Measurements from ENCODE around the gene RBM38. TPM values are rescaled to one million over a fixed set of nuclear protein-coding genes. Genes with fewer than 3 reads are reported as not detected.

RBM38 gene
- total and polyA plus RNA-seq, 9 of the 15 experiments (the other 6 are each of a cell fraction or from before 2014, with no cell fraction given), result 0.28 to 82.4 (median 33.2) TPM

- TF ChIP-seq ETS1 (conservative IDR thresholded peaks at IDR 0.05; ENCODE audit: control insufficient read depth, low read depth, low read length) (no peak), TRIM24 (IDR thresholded peaks at IDR 0.05) (0 out of 4 replicates have a peak, but pooled peaks of 1 of the 2 experiments have one; percentile 17), TFAP4 (CRISPR knock-in tag; IDR thresholded peaks at IDR 0.05; ENCODE audit: borderline replicate concordance) (peak; percentile 66; the same call in 1 of the 2 replicates), NR0B1 (IDR thresholded peaks at IDR 0.05; ENCODE audit: partially characterized antibody) (no peak), SRSF3 (IDR thresholded peaks at IDR 0.05; ENCODE audit: insufficient read depth, low read length) (no peak), BCL6 (CRISPR knock-in tag; IDR thresholded peaks at IDR 0.05) (no peak), ZNF592 (IDR thresholded peaks at IDR 0.05) (peak; percentile 97), NR2C2 (CRISPR knock-in tag; IDR thresholded peaks at IDR 0.05) (no peak), NR2C2 (tag; IDR thresholded peaks at IDR 0.05) (peak; percentile 52; the same call in 1 of the 2 replicates), ARID3B (CRISPR knock-in tag; IDR thresholded peaks at IDR 0.05; ENCODE audit: borderline replicate concordance) (no peak), ATF4 (CRISPR knock-in tag; IDR thresholded peaks at IDR 0.05) (peak; percentile 59), L3MBTL2 (IDR thresholded peaks at IDR 0.05) (peak; percentile 98), ZNF76 (CRISPR knock-in tag; IDR thresholded peaks at IDR 0.05; ENCODE audit: borderline replicate concordance) (peak; percentile 35; the same call in 1 of the 2 replicates), ZNF316 (IDR thresholded peaks at IDR 0.05) (peak; percentile 66), ZNF830 (CRISPR knock-in tag; IDR thresholded peaks at IDR 0.05) (no peak), NFE2 (IDR thresholded peaks at IDR 0.05; ENCODE audit: low read depth) (no peak), ERF (CRISPR knock-in tag; IDR thresholded peaks at IDR 0.05) (peak; percentile 77)
Measured at GRCh38 chr20:57432862-57433491, 41.8 kb downstream of the RBM38 start (continued).
